Measurements from ENCODE around the gene SUCLG2.

GRCh38 chr3:67380118-67380517, 274.3 kb downstream of the SUCLG2 start:
- TF ChIP-seq, protein P1, sequence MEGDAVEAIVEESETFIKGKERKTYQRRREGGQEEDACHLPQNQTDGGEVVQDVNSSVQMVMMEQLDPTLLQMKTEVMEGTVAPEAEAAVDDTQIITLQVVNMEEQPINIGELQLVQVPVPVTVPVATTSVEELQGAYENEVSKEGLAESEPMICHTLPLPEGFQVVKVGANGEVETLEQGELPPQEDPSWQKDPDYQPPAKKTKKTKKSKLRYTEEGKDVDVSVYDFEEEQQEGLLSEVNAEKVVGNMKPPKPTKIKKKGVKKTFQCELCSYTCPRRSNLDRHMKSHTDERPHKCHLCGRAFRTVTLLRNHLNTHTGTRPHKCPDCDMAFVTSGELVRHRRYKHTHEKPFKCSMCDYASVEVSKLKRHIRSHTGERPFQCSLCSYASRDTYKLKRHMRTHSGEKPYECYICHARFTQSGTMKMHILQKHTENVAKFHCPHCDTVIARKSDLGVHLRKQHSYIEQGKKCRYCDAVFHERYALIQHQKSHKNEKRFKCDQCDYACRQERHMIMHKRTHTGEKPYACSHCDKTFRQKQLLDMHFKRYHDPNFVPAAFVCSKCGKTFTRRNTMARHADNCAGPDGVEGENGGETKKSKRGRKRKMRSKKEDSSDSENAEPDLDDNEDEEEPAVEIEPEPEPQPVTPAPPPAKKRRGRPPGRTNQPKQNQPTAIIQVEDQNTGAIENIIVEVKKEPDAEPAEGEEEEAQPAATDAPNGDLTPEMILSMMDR (conservative IDR thresholded peaks at IDR 0.05; ENCODE audit: low read length) = no peak
- no peak for TF ChIP-seq EZH2phosphoT487 (IDR thresholded peaks at IDR 0.05; ENCODE audit: borderline replicate concordance, low read depth, low read length)

All from OCI-LY7 (cell line).